HG03139 (cell line): Measurements from ENCODE around the gene NGFR.
"Not testable (repeated sequence)": the region's sequence is repeated elsewhere in the genome, so short reads cannot be mapped to it uniquely, and the experiment has no call there.

ENCODE experiments used
- ATAC-seq: cut with Tn5 transposase; IDR thresholded peaks from one replicate; pipeline ENCODE4 v1.9.1; 2021; ENCODE audit not compliant: unreplicated experiment

NGFR gene

DNA sequence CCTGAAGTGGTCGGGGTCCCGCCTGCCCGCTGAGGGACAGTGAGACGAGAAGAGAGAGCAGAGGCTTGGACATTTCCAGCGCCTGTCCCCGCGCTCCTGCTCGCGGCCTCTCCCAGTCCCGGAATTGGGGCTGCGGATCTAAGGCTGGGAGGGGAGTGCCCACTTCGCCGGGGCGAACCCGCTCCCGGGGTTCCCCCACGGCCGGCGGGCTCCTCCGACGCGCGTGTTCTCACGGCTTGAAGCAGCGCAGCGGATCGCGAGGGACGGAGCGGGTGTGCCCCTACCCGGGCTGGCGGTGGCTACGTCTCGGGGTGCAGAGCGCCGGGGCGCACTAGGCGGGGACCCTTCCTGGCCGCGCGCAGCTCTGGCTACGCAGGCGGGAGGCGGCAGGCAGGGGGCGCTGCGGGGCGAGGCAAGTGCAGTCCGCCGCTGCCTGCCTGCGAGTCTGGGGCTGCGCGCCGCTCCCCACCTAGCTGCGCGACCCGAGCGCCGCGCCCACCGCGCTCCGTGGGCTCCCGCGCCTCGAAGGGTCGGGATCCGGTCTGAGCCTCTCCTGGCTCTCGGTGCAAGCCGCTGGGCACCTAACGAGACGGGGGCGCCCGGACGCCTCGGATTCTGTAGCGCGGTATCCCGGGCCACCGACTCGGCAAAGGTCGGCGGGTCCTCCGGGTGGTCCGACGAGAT is 1.2 kb downstream of the NGFR start:
- ATAC-seq, result no peak

GRCh38 chr17:49496867-49497147 is 1.7 kb downstream of the NGFR start:
- ATAC-seq, result no peak

- ATAC-seq, result no peak
These were observed 2.3 kb downstream of the NGFR start for GRCh38 chr17:49497148-49498028.

GRCh38 chr17:49498029-49498615 is 3.0 kb downstream of the NGFR start:
- ATAC-seq, result no peak

DNA sequence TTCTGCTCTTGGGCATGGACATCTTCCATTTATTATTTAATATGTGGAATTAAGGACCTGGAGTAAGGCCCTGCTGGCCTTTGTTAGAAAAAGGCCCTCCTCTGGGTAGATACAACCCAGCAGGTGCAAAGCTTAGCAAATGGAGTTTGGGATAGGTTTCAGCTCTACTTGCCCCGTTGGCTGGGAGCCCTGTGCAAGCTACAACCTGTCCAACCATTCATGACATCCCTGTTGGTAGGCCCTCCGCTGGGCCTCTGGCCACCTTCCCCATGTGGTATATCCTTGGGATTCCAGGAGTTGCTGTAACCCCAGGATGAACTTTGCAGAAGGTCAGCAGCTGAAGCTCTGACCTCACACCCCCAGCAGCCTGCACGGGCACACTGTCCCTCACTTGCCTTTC is 6.4 kb downstream of the NGFR start:
- ATAC-seq, result no peak

DNA sequence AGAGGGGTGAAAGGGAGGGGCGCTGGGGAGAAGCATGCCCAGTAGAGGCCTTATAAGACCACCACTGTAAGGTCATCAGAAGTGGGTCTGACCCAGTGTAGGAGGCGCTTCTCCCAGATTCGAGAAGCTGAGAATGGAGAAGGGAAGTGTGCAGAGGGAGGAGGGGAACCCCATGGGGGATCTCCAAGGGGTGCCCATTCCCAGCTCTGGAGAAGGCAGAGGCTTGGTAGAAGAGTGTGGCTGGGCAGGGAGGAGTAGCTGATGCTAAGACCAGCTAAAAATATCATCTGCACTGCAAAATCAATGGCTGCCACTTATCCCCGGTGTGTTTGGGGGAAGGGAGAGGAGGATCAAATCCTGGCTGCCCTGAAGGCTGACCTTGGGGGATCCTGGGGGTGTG is 7.2 kb downstream of the NGFR start:
- ATAC-seq, result no peak

DNA sequence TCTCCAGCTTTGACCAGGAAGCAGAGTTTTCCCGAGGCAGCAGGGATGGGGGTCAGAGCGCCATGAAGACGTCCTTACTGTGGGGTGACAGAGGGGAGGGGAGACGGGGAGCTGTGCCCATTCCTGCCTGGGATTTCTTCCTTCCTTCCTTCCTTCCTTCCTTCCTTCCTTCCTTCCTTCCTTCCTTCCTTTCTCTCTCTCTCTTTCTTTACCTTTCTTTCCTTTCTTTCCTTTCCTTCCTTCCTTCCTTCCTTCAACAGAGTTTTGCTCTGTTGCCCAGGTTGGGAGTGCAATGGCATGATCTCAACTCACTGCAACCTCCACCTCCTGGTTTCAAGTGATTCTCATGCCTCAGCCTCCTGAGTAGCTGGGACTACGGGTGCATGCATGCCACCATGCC is 7.6 kb downstream of the NGFR start:
- not testable (repeated sequence) for ATAC-seq

GRCh38 chr17:49504369-49504768 is 9.3 kb downstream of the NGFR start:
- ATAC-seq, result no peak

DNA sequence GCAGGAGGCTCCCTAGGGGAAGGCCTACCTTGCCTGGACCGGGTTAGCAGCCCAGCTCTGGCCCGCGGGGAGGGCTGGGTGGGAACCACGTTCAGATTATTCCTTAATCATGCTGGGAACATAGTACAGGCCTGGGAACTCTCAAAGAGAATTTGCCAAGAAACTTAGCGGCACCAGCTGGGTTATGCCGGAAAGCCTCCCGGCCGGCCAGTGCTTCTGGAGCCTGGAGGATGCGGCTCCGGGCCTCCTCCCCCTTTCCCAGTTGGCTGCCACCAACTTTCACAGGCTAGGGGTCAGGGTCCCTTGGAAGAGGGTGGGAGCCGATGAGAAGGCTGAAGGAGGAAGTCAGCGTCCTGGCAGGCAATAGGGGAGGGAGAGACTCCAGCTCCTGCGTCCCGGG is 10.8 kb downstream of the NGFR start:
- no peak for ATAC-seq

DNA sequence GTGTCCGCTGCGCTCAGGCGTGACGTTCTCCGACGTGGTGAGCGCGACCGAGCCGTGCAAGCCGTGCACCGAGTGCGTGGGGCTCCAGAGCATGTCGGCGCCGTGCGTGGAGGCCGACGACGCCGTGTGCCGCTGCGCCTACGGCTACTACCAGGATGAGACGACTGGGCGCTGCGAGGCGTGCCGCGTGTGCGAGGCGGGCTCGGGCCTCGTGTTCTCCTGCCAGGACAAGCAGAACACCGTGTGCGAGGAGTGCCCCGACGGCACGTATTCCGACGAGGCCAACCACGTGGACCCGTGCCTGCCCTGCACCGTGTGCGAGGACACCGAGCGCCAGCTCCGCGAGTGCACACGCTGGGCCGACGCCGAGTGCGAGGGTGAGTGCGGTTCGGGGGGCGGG is 11.2 kb downstream of the NGFR start:
- no peak for ATAC-seq

- ATAC-seq, result no peak
These were observed 13.2 kb downstream of the NGFR start for GRCh38 chr17:49508061-49508865.

DNA sequence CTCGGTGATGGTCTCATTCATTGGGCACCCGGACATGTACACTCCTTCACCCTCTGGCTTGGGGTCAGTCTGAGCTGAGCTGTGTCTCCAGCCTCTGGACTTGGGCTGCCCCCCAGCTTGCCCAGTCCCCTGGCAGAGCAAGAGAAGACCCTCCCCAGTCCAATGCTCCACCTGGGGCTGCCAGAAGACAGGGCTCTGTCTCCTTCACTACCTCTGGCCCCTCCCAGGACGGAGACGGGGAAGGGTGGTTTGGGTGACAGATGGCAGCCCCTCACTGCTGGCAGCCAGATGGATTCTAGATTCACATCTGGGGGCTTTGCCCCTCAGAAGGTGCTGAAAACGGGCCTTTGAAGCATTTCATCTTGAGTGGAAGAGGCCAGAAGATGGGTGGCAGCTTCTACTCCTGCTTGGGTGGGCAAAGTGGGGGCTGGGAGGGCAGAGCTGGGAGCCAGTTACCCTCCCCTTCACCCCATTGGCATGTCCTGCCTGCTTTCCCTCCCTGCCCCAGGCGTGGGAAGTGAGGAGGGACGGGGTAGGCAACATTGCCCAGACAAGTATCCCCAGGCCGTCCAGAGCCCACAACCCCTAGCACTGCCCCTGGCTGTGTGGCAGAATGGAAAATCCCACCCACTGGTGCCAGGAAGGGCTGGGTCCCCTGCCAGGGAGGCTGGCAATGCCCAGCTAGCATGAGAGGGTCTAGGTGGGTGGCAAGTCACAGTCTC is 13.9 kb downstream of the NGFR start:
- no peak for ATAC-seq

DNA sequence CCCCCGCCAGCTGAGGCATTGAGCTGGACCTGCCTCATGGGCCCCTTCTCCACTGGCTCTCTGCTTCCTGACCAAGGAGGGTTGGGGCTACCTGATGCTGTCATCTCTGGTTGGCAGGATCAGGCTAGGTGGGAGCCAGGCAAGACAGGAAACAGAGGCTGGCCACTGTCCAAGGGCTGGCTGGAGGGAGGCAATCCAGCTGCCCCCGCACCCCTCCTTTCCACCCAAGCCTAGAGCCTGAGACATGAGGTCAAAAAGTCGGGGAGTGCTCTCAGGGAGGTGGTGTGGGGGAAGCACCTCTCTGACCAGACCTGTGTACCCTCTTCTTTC is 14.5 kb downstream of the NGFR start:
- no peak for ATAC-seq

GRCh38 chr17:49510059-49510719 is 15.1 kb downstream of the NGFR start:
- no peak for ATAC-seq

GRCh38 chr17:49510720-49511110 is 15.6 kb downstream of the NGFR start:
- no peak for ATAC-seq

- ATAC-seq, result no peak
These were observed 16.7 kb downstream of the NGFR start for GRCh38 chr17:49511810-49512209.

GRCh38 chr17:49512296-49513043 is 17.4 kb downstream of the NGFR start:
- no peak for ATAC-seq

DNA sequence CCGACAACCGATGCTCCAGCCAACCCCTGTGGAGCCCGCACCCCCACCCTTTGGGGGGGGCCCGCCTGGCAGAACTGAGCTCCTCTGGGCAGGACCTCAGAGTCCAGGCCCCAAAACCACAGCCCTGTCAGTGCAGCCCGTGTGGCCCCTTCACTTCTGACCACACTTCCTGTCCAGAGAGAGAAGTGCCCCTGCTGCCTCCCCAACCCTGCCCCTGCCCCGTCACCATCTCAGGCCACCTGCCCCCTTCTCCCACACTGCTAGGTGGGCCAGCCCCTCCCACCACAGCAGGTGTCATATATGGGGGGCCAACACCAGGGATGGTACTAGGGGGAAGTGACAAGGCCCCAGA is 17.9 kb downstream of the NGFR start:
- no peak for ATAC-seq

DNA sequence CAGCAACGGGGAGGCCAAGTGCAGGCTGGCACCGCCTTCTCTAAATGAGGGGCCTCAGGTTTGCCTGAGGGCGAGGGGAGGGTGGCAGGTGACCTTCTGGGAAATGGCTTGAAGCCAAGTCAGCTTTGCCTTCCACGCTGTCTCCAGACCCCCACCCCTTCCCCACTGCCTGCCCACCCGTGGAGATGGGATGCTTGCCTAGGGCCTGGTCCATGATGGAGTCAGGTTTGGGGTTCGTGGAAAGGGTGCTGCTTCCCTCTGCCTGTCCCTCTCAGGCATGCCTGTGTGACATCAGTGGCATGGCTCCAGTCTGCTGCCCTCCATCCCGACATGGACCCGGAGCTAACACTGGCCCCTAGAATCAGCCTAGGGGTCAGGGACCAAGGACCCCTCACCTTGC is 18.5 kb downstream of the NGFR start:
- no peak for ATAC-seq
